Large intestine (tissue), 3 donors: ENCODE results near the gene CDH18. TPM values are rescaled to one million over a fixed set of nuclear protein-coding genes. Genes with fewer than 3 reads are reported as not detected.

Source experiments
- DNase-seq, 2 donors: peaks; one replicate each; pipeline versions ENCODE4 v3.0.0 to v3.0.0-alpha.2; 2013
- H3K27ac ChIP-seq: one replicate; pipeline ENCODE4 v1.5.1; 2013; ENCODE audit warnings: low read length
- H3K27me3 ChIP-seq: 2 replicates; pipeline ENCODE4 v1.6.1; 2013; ENCODE audit warnings: low read length; ENCODE audit not compliant: control insufficient read depth, insufficient read depth
- H3K36me3 ChIP-seq: 2 replicates; pipeline ENCODE4 v1.6.1; 2013; ENCODE audit warnings: low read length; ENCODE audit not compliant: control insufficient read depth, insufficient read depth
- H3K4me1 ChIP-seq: one replicate; pipeline ENCODE4 v1.6.1; 2013; ENCODE audit warnings: low read length; ENCODE audit not compliant: control insufficient read depth, insufficient read depth
- H3K4me3 ChIP-seq: one replicate; pipeline ENCODE4 v1.5.1; 2013; ENCODE audit warnings: low read length
- H3K9me3 ChIP-seq: one replicate; pipeline ENCODE4 v1.6.1; 2013; ENCODE audit warnings: mild to moderate bottlenecking, low read depth, low read length, moderate library complexity; ENCODE audit not compliant: control insufficient read depth
- WGBS: methylation state at CpG from one replicate; pipeline ENCODE4 v1.1.5; 2013; ENCODE audit warnings: low lambda C conversion rate; ENCODE audit not compliant: insufficient coverage; 5-methylcytosine and 5-hydroxymethylcytosine counted together
- polyA plus RNA-seq: library from polyadenylated mRNA; unstranded; fragments of 120-200 nt; gene quantifications from one replicate; pipeline ENCODE4 v1.2.1, GENCODE V29; 2013

Gene CDH18
- polyA plus RNA-seq, 1 donor: 1.1 TPM

DNA sequence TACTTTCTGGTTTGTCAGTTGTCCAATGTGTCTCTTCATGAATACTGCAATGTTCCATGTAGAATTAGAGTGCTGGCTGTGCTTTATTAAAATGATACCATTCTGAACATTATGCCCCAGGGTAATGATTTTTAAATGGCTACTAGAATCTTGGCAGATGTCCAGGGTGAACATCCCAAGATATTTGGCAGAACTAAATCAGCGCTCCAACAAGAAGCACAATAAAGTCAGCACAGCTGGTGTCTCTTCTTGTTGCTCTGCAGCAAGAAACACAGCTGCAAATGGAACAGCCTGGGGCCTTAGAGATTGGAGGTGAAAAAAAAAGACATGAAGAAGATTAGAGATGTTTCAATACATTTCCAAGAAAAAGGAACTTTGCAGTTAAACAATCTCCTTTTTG, 248.3 kb downstream of the CDH18 start:
- no peaks in the 10 kb centered on the region for H3K4me1 ChIP-seq
- no peak overlapping the region for H3K4me3 ChIP-seq
- H3K27ac ChIP-seq: no peak overlapping the region
- H3K36me3 ChIP-seq: no peaks in the 10 kb centered on the region
- no peaks in the 10 kb centered on the region for H3K27me3 ChIP-seq
- DNase-seq: no peak
- WGBS: no CpG with 5 or more reads among the region's 1 CpG
- no peaks in the 10 kb centered on the region for H3K9me3 ChIP-seq

DNA sequence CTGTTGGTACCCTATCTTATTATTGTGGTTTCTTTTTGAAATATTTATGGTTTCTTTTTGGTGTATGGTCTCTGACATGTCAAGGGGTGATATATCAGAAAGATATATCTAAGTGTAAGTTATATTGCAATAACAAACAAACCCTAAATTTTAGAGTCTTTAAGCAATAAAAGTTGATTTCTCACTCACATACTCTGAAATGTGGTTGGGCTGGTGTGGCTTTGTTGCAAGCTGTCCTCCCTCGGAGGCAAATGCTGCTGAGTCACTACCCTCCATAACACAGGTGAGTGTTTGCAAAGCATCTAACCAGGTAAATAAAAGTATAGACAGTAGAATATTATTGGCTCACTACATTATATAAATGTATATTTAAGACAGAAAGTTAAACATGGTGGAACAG, 253.2 kb downstream of the CDH18 start:
- Histone ChIP-seq H3K27me3 (no peaks in the 10 kb centered on the region), H3K9me3 (no peaks in the 10 kb centered on the region), H3K4me1 (no peaks in the 10 kb centered on the region), H3K36me3 (no peaks in the 10 kb centered on the region), H3K27ac (no peak overlapping the region), H3K4me3 (no peak overlapping the region)
- no CpG with 5 or more reads among the region's 1 CpG for WGBS
- DNase-seq: no peak

DNA sequence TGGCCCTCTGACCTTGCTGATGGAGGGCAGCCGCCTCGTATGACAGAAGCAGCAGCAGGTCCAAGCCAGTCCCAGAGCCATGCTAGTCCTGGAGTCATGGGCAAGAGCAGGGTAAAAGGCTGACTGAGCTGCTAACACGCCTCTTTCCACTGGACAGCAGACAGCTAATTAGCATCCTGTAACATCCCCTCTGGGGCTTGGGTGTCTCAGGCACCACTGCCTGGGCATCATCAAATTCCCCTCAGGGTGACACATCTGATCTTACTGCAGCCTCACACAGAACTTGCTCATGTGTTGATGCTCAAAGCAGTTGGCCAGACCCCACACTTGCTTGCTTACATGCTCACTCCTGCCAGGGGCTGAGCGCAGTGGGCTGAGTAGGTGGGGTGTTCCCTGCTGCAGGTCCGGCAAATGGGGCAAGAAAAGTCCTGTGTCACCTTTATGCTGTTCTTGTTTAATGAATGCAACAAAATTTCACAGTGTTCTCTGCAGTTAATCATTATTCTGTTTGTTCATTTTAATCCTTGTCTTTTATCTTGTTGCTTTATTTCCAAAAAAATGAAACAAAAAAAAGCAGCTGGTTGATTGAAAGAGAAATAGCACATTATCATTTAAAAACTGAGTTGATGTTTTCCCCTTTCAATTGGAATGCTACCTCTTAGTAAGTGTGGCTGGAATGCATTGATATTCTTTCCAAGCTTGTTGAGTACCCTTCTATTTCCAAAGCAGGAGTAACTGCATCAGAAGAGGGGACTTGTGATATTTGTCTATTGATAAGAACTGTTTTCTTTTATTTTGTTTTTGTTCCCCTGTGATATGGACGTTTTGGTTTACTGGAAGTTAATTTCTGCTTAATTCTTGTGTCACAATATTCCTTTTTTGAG, 254.1 kb downstream of the CDH18 start:
- Histone ChIP-seq H3K36me3 (no peaks in the 10 kb centered on the region), H3K4me1 (no peaks in the 10 kb centered on the region), H3K27ac (no peak overlapping the region), H3K4me3 (no peak overlapping the region), H3K9me3 (no peaks in the 10 kb centered on the region), H3K27me3 (no peaks in the 10 kb centered on the region)
- no peak for DNase-seq
- 0% methylated on average over 1 of the region's 6 CpGs for WGBS

DNA sequence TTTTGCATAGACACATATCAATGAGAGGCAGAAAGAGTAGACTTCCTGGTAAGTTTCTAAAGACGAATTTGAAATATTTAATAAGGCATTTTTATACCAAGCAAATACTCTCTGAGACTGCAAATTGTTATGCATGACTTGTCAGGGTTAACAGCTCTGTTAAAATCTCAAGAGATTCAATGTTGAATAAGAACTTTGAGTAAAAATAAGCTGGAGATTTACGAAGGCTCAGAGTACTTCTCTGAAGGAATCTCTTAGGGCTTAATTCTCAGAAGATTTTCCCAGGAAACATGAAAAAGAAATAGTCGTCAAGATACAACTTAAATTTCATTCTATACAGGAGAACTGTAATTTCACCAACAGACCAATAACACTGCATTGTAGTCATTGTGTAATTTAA, 259.4 kb downstream of the CDH18 start:
- no peak for DNase-seq
- H3K27ac ChIP-seq: no peak overlapping the region

DNA sequence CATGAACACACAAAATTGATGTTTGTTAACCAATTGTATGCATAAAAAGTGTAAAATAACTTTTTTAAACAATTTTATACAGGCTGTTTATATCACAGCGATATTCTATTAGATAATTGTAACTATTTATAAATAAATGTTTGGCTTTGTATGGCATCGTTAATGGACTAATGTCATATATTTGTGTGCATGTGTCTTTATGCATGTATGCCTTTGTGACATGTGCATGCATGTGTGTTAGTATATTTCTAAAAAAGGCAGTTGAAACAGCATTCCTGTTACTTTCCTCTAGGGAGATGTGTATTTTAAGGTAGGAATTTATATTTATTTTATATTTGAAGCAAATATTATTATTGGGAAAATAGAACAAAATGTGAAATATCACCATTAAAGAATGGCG, 268.9 kb downstream of the CDH18 start:
- no peaks in the 10 kb centered on the region for H3K27me3 ChIP-seq
- no peaks in the 10 kb centered on the region for H3K9me3 ChIP-seq
- no peak overlapping the region for H3K4me3 ChIP-seq
- no peaks in the 10 kb centered on the region for H3K4me1 ChIP-seq
- H3K27ac ChIP-seq: no peak overlapping the region
- no peak for DNase-seq
- 60% methylated on average over 3 of the region's 3 CpGs for WGBS
- H3K36me3 ChIP-seq: no peaks in the 10 kb centered on the region

More for the DNA sequence above, 259.4 kb downstream of the CDH18 start:
- H3K4me3 ChIP-seq: no peak overlapping the region
- H3K36me3 ChIP-seq: no peaks in the 10 kb centered on the region
- no peaks in the 10 kb centered on the region for H3K9me3 ChIP-seq
- H3K4me1 ChIP-seq: no peaks in the 10 kb centered on the region
- 86% methylated on average over 1 of the region's 3 CpGs for WGBS
- no peaks in the 10 kb centered on the region for H3K27me3 ChIP-seq

DNA sequence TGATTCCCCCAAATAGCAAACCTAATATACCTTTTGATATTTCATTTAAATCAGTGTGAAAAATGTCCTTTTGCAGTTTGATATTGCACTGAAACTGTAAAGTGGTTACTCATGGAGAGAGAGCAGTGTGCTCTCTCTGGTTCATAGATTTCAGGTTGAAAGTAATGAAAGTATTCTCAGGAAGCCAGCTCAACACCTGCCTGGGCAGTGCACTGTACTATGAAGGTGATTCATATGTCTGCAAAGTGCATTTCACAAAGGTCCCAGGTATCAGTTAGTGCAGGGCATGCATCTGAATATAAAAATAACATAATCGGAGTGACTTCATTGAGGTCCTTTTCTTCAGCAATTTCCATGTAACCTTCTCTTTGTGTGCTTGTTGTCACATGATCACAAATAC, 274.3 kb downstream of the CDH18 start:
- no CpG with 5 or more reads among the region's 1 CpG for WGBS
- Histone ChIP-seq H3K27ac (no peak overlapping the region), H3K4me1 (no peaks in the 10 kb centered on the region), H3K36me3 (no peaks in the 10 kb centered on the region), H3K27me3 (no peaks in the 10 kb centered on the region), H3K9me3 (no peaks in the 10 kb centered on the region), H3K4me3 (no peak overlapping the region)
- no peak for DNase-seq

DNA sequence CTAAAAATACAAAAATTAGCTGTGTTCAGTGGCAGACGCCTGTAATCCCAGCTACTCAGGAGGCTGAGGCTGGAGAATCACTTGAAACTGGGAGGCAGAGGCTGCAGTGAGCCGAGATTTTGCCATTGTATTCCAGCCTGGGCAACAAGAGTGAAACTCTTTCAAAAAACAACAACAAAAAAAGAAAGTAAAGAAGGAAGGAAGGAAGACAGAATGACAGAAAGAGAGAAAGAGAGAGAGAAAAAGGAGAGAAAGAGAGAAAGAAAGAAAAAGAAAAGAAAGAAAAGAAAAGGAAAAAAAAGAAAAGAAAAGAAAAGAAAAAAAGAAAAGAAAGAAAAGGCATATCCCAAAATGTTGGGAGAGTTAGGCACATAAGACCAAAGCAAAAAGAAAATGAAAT, 278.6 kb downstream of the CDH18 start:
- 88% methylated on average over 1 of the region's 2 CpGs for WGBS
- no peaks in the 10 kb centered on the region for H3K9me3 ChIP-seq
- no peak overlapping the region for H3K4me3 ChIP-seq
- no peaks in the 10 kb centered on the region for H3K36me3 ChIP-seq
- H3K27ac ChIP-seq: no peak overlapping the region
- H3K4me1 ChIP-seq: no peaks in the 10 kb centered on the region
- DNase-seq: no peak
- H3K27me3 ChIP-seq: no peaks in the 10 kb centered on the region

DNA sequence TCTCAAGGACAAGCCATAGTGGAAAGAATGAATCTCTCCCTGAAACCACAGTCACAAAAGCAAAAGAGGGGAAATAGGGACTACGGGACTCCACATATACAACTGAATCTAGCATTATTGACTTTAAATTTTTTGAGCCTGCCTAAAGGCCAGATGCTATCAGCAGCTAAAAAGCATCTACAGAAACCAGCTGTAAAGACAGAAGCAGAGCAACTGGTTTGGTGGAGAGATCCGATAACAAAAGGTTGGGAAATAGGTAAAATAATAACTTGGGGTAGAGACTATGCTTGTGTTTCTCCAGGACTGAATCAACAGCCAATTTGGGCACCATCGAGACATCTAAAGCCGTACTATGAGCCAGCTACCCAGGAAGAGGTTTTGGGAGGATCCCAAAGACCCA, 281.2 kb downstream of the CDH18 start:
- no peak for DNase-seq
- no peak overlapping the region for H3K27ac ChIP-seq
- no peaks in the 10 kb centered on the region for H3K9me3 ChIP-seq
- no peaks in the 10 kb centered on the region for H3K27me3 ChIP-seq
- 100% methylated on average over 1 of the region's 4 CpGs for WGBS
- H3K4me1 ChIP-seq: no peaks in the 10 kb centered on the region
- H3K36me3 ChIP-seq: no peaks in the 10 kb centered on the region
- H3K4me3 ChIP-seq: no peak overlapping the region

DNA sequence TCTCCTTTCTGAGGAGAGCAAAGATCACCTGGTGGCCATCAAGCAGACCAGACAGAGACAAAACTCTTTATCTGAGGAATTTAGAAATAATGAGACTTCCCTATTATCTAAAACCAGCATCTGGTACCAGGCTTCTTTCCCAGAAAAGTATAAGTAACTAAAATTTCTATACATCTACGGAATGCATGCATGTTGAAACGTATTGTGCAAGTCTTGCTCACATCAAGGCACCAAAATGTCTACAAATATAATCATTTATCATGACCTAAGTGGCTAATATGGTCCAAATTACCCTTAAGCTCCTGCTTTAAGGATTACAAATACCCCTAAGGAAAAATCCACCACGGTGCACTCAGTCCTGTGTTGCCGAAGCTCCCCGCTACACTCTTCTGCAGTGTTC, 286.3 kb downstream of the CDH18 start:
- Histone ChIP-seq H3K27me3 (no peaks in the 10 kb centered on the region), H3K4me3 (no peak overlapping the region), H3K36me3 (no peaks in the 10 kb centered on the region), H3K4me1 (no peaks in the 10 kb centered on the region), H3K27ac (no peak overlapping the region), H3K9me3 (no peaks in the 10 kb centered on the region)
- WGBS: 100% methylated on average over 3 of the region's 5 CpGs
- no peak for DNase-seq

DNA sequence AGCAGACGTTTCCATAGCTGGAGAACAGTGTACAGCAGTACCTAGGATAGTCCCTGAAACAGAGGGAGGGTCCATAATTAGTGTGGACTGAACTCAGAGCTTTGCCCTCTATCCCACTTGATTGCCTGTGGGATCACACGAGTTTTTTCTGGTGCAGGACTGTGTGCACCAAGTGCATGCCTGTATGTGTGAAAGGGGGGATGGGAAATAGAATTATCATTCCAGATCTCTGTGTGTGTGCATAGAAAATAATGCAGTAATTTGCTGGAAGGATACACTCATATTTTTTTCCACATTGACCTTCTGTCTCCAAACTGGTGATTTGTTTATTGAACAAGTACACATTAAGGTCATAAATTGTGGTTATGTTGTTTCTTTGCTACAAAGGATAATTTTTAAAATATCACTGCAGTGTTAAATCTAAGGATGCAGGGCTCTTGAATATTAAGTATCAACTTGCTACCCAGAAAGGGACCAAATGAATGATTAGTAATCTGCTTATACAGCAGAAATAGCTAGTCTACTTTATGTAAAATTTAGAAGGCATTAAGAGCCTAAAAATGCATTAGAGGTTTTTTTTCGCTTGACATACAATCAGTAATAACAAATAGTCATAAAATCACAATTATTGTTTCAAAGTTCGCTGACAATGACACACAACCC, 292.9 kb downstream of the CDH18 start:
- Histone ChIP-seq H3K36me3 (no peaks in the 10 kb centered on the region), H3K27me3 (no peaks in the 10 kb centered on the region), H3K27ac (no peak overlapping the region), H3K4me3 (no peak overlapping the region), H3K9me3 (no peaks in the 10 kb centered on the region), H3K4me1 (no peaks in the 10 kb centered on the region)
- DNase-seq: no peak
- WGBS: 56% methylated on average over 3 of the region's 4 CpGs
